HCT116 (cell line): ENCODE results near the gene GPX3. TPM values are rescaled to one million over a fixed set of nuclear protein-coding genes. Genes with fewer than 3 reads are reported as not detected.

Experiments
- ATAC-seq: fragments of 200-7000 bp; cut with Tn5 transposase; 2 replicates; pipeline ENCODE4 v1.9.1; 2020; ENCODE audit warnings: mild to moderate bottlenecking, moderate library complexity
- BruUV-seq: library from RNA; stranded (reverse); fragments of 400-500 nt; replicated peaks from 2 replicates; lab custom pipeline; 2021; lab: Mats Ljungman, UMichigan
- CTCF ChIA-PET: fragments of 300-600 bp; sonication (Branson Sonifier 250); formaldehyde crosslinking; loops from one replicate; lab custom pipeline; 2021; ENCODE audit warnings: antibody characterized with exemption; lab: Charles Lee
- POLR2A ChIA-PET: fragments of 300-600, 350-600 bp; sonication (Branson Sonifier 250); formaldehyde crosslinking; loops from one replicate; lab custom pipeline; 2021; ENCODE audit warnings: antibody characterized with exemption; lab: Charles Lee
- RAD21 ChIA-PET, 2 experiments: fragments of 300-600 bp; sonication (Branson Sonifier 250); formaldehyde crosslinking; loops; one replicate each; lab custom pipeline; 2023; ENCODE audit warnings: low total read pairs in 2 of 2; ENCODE audit not compliant: uncharacterized antibody in 2 of 2, unreplicated experiment in 2 of 2, low non-redundant PET in 1 of 2; lab: Charles Lee
- DNase-seq: peaks from one replicate; pipeline ENCODE4 v3.0.0-alpha.2; 2010; ENCODE audit warnings: low read depth, low spot score
- H2AFZ ChIP-seq: fragments of 200-600 bp; shearing (Covaris generic), sonication (generic); 2 replicates; pipeline ENCODE4 v1.6.1; 2017; ENCODE audit warnings: low read depth, mixed run types, mixed read lengths, antibody characterized with exemption, low read length; ENCODE audit not compliant: poor library complexity, severe bottlenecking
- H3K27ac ChIP-seq: 2 replicates; pipeline ENCODE4 v1.5.1; 2012; ENCODE audit warnings: low read depth, low read length
- H3K27me3 ChIP-seq: fragments of 200-600 bp; sonication (generic); 2 replicates; pipeline ENCODE4 v1.6.1; 2016; ENCODE audit warnings: mixed run types, low read length, mixed read lengths; ENCODE audit not compliant: insufficient read depth
- H3K36me3 ChIP-seq, 2 experiments: fragments of 200-500 bp in 1 of 2; fragments of 200-600 bp in 1 of 2; sonication (Bioruptor generic) in 1 of 2; sonication (generic) in 1 of 2; 2 replicates each; pipeline versions ENCODE4 v1.5.1 to v1.6.1; 2014 to 2016; ENCODE audit warnings: low read length in 2 of 2, inconsistent platforms in 1 of 2, mixed read lengths in 1 of 2, mixed run types in 1 of 2; ENCODE audit not compliant: insufficient read depth in 2 of 2, control insufficient read depth in 1 of 2
- H3K4me1 ChIP-seq, 2 experiments: fragments of 200-600 bp in 1 of 2; sonication (generic) in 1 of 2; 2 replicates each; pipeline versions ENCODE4 v1.5.1 to v1.6.1; 2012 to 2017; ENCODE audit warnings: low read length in 2 of 2, inconsistent platforms in 1 of 2, mild to moderate bottlenecking in 1 of 2, mixed read lengths in 1 of 2, mixed run types in 1 of 2, moderate library complexity in 1 of 2; ENCODE audit not compliant: insufficient read depth in 2 of 2, control insufficient read depth in 1 of 2
- H3K4me2 ChIP-seq: fragments of 200-600 bp; sonication (generic); 2 replicates; pipeline ENCODE4 v1.6.1; 2017; ENCODE audit warnings: mixed run types, low read length, mixed read lengths
- H3K4me3 ChIP-seq, 2 experiments: fragments of 200-600 bp in 1 of 2; sonication (generic) in 1 of 2; replicated peaks in 1 of 2; 2 replicates each; pipeline ENCODE4 v1.5.1; 2011 to 2016; ENCODE audit warnings: low read length in 2 of 2, control low read depth in 1 of 2, low read depth in 1 of 2, mild to moderate bottlenecking in 1 of 2, mixed read lengths in 1 of 2, mixed run types in 1 of 2
- H3K79me2 ChIP-seq: fragments of 200-600 bp; sonication (generic); 2 replicates; pipeline ENCODE4 v1.6.1; 2017; ENCODE audit warnings: mild to moderate bottlenecking, mixed run types, low read length, moderate library complexity, mixed read lengths; ENCODE audit not compliant: insufficient read depth
- H3K9ac ChIP-seq: fragments of 200-600 bp; sonication (generic); 2 replicates; pipeline ENCODE4 v1.6.1; 2016; ENCODE audit warnings: low read length, mixed read lengths
- H3K9me2 ChIP-seq: fragments of 200-600 bp; sonication (generic), shearing (Covaris generic); 2 replicates; pipeline ENCODE4 v1.6.1; 2017; ENCODE audit warnings: mixed run types, mild to moderate bottlenecking, moderate library complexity; ENCODE audit not compliant: insufficient read depth
- H3K9me3 ChIP-seq, 2 experiments: fragments of 200-500 bp in 1 of 2; fragments of 200-600 bp in 1 of 2; sonication (Bioruptor generic) in 1 of 2; sonication (generic) in 1 of 2; 2 replicates each; pipeline ENCODE4 v1.6.1; 2014 to 2017; ENCODE audit warnings: low read length in 2 of 2, mixed read lengths in 2 of 2, inconsistent platforms in 1 of 2, low read depth in 1 of 2, mild to moderate bottlenecking in 1 of 2, mixed run types in 1 of 2, moderate library complexity in 1 of 2; ENCODE audit not compliant: control insufficient read depth in 1 of 2, insufficient read depth in 1 of 2
- H4K20me1 ChIP-seq: fragments of 200-600 bp; sonication (generic), shearing (Covaris generic); 2 replicates; pipeline ENCODE4 v1.6.1; 2017; ENCODE audit warnings: mixed run types, mild to moderate bottlenecking, moderate library complexity; ENCODE audit not compliant: insufficient read depth
- ATF3 ChIP-seq: IDR thresholded peaks from 2 replicates; pipeline ENCODE4 v1.6.1; 2012
- CBX3 ChIP-seq: IDR thresholded peaks from 2 replicates; pipeline ENCODE4 v1.6.1; 2012; ENCODE audit warnings: low read depth
- CEBPB ChIP-seq: IDR thresholded peaks from 2 replicates; pipeline ENCODE4 v1.6.1; 2012; ENCODE audit warnings: low read depth
- EGR1 ChIP-seq: IDR thresholded peaks from 2 replicates; pipeline ENCODE4 v1.6.1; 2012; ENCODE audit warnings: low read depth
- EZH2 ChIP-seq: fragments of 200-600 bp; sonication (generic); IDR thresholded peaks from 2 replicates; pipeline ENCODE4 v1.6.1; 2017; ENCODE audit warnings: antibody characterized with exemption, mixed run types
- EZH2phosphoT487 ChIP-seq: fragments of 200-600 bp; IDR thresholded peaks from 2 replicates; pipeline ENCODE4 v1.6.1; 2018; ENCODE audit warnings: antibody characterized with exemption, borderline replicate concordance
- FOSL1 ChIP-seq: IDR thresholded peaks from 2 replicates; pipeline ENCODE4 v1.6.1; 2012; ENCODE audit warnings: low read depth
- JUND ChIP-seq: IDR thresholded peaks from 2 replicates; pipeline ENCODE4 v1.6.1; 2012
- MAX ChIP-seq: IDR thresholded peaks from 2 replicates; pipeline ENCODE4 v1.6.1; 2012
- POLR2AphosphoS5 ChIP-seq: IDR thresholded peaks from 2 replicates; pipeline ENCODE4 v1.6.1; 2011; ENCODE audit warnings: mild to moderate bottlenecking, low read depth, low read length, moderate library complexity
- REST ChIP-seq: IDR thresholded peaks from 2 replicates; pipeline ENCODE4 v1.6.1; 2012; ENCODE audit warnings: low read depth
- SIN3A ChIP-seq: IDR thresholded peaks from 2 replicates; pipeline ENCODE4 v1.6.1; 2012; ENCODE audit warnings: low read depth
- SRF ChIP-seq: IDR thresholded peaks from 2 replicates; pipeline ENCODE4 v1.6.1; 2012; ENCODE audit warnings: low read depth
- TCF7L2 ChIP-seq: IDR thresholded peaks from 2 replicates; pipeline ENCODE4 v1.7.0; 2011; ENCODE audit warnings: borderline replicate concordance, inconsistent platforms; ENCODE audit not compliant: insufficient read depth, insufficient read length; ENCODE audit errors: extremely low read depth
- YY1 ChIP-seq: IDR thresholded peaks from 2 replicates; pipeline ENCODE4 v1.6.1; 2011; ENCODE audit warnings: low read length, low read depth, moderate library complexity, mild to moderate bottlenecking; ENCODE audit not compliant: insufficient replicate concordance; ENCODE audit errors: extremely low read depth
- ZBTB33 ChIP-seq: IDR thresholded peaks from 2 replicates; pipeline ENCODE4 v1.6.1; 2011; ENCODE audit warnings: mild to moderate bottlenecking, low read length, moderate library complexity; ENCODE audit not compliant: insufficient replicate concordance; ENCODE audit errors: extremely low read depth
- ZFX ChIP-seq: fragments of 450-650 bp; IDR thresholded peaks from 2 replicates; pipeline ENCODE4 v1.6.1; 2017
- intact Hi-C: fragments of 100-400 bp; cut with micrococcal nuclease; formaldehyde crosslinking; loops from 2 replicates; pipeline ENCODE4 v1.10.0; 2022
- total RNA-seq: library from RNA; stranded (reverse); gene quantifications from one replicate; pipeline ENCODE4 v1.2.1, GENCODE V29; 2021; ENCODE audit not compliant: unreplicated experiment

GPX3 gene
- total RNA-seq, 1 experiment from 2014 or later, result 0.96 TPM

GRCh38 chr5:151068433-151069197 lies 48.2 kb downstream of the GPX3 start:
- H3K79me2 ChIP-seq, result peaks cover 14% of the 10 kb centered on the region
- no peaks in the 10 kb centered on the region for H3K9me3 ChIP-seq
- CTCF ChIA-PET, result no interaction called here
- DNase-seq (no peak), ATAC-seq (no peak)
- H3K9me2 ChIP-seq, result no peaks in the 10 kb centered on the region
- H3K4me1 ChIP-seq, result peaks cover 10 to 29% of the 10 kb centered on the region in 2 experiments
- RAD21 ChIA-PET, result no interaction called here
- no peaks in the 10 kb centered on the region for H3K36me3 ChIP-seq
- POLR2A ChIA-PET, result no interaction called here
- H3K4me2 ChIP-seq, result no peak overlapping the region
- no TSS peak for BruUV-seq
- no peak overlapping the region for H3K4me3 ChIP-seq
- H3K27me3 ChIP-seq, result no peaks in the 10 kb centered on the region
- H2AFZ ChIP-seq, result no peak overlapping the region
- no peaks in the 10 kb centered on the region; the same call in 1 of the 2 replicates for H4K20me1 ChIP-seq
- TF ChIP-seq POLR2AphosphoS5, result no peak
- TF ChIP-seq EZH2phosphoT487, result no peak
- no peak for TF ChIP-seq ATF3
- no peak for TF ChIP-seq MAX
- TF ChIP-seq ZFX, result no peak
- TF ChIP-seq CBX3, result no peak
- no peak for TF ChIP-seq JUND
- TF ChIP-seq REST, result no peak
- TF ChIP-seq SRF, result no peak
- TF ChIP-seq EZH2, result no peak
- TF ChIP-seq FOSL1, result no peak
- TF ChIP-seq CEBPB, result no peak
- TF ChIP-seq EGR1, result no peak
- TF ChIP-seq TCF7L2, result no peak
- no peak for TF ChIP-seq ZBTB33
- TF ChIP-seq SIN3A, result no peak
- no peak for TF ChIP-seq YY1
- H3K27ac ChIP-seq, result no peak overlapping the region
- H3K9ac ChIP-seq, result no peak overlapping the region
- intact Hi-C loops, result no loop called here
